Measurements from ENCODE around the gene LRMDA. TPM values are rescaled to one million over a fixed set of nuclear protein-coding genes. Genes with fewer than 3 reads are reported as not detected.
"Not testable (repeated sequence)": the region's sequence is repeated elsewhere in the genome, so short reads cannot be mapped to it uniquely, and the experiment has no call there.

The LRMDA gene
- total RNA-seq, 1 donor from 2014 or later: 19.4 TPM

- peaks cover 2% of the 10 kb centered on the region for H3K27me3 Mint-ChIP-seq (ENCODE audit: unreplicated experiment)
- peaks cover 15% of the 10 kb centered on the region for H3K4me1 Mint-ChIP-seq (ENCODE audit: unreplicated experiment)
- no peak for TF ChIP-seq CTCF (IDR thresholded peaks at IDR 0.05; ENCODE audit: unreplicated experiment)
- no peaks in the 10 kb centered on the region for H3K9me3 Mint-ChIP-seq (ENCODE audit: unreplicated experiment)
- H3K4me3 Mint-ChIP-seq (ENCODE audit: unreplicated experiment): no peak overlapping the region
- no peak for DNase-seq (ENCODE audit: low spot score)
- no peak overlapping the region for H3K27ac Mint-ChIP-seq (ENCODE audit: unreplicated experiment)
- no peaks in the 10 kb centered on the region for H3K36me3 Mint-ChIP-seq (ENCODE audit: low read depth, unreplicated experiment)
These were observed 309.1 kb downstream of the LRMDA start for GRCh38 chr10:75740541-75740940.

- H3K9me3 Mint-ChIP-seq (ENCODE audit: unreplicated experiment): no peaks in the 10 kb centered on the region
- H3K27me3 Mint-ChIP-seq (ENCODE audit: unreplicated experiment): peaks cover 2% of the 10 kb centered on the region
- DNase-seq (ENCODE audit: low spot score): no peak
- H3K36me3 Mint-ChIP-seq (ENCODE audit: low read depth, unreplicated experiment): no peaks in the 10 kb centered on the region
- no peak overlapping the region for H3K27ac Mint-ChIP-seq (ENCODE audit: unreplicated experiment)
- no peak for TF ChIP-seq CTCF (IDR thresholded peaks at IDR 0.05; ENCODE audit: unreplicated experiment)
- no peak overlapping the region for H3K4me3 Mint-ChIP-seq (ENCODE audit: unreplicated experiment)
- peaks cover 15% of the 10 kb centered on the region for H3K4me1 Mint-ChIP-seq (ENCODE audit: unreplicated experiment)
These were observed 310.9 kb downstream of the LRMDA start for GRCh38 chr10:75742355-75742754.

- no peaks in the 10 kb centered on the region for H3K9me3 Mint-ChIP-seq (ENCODE audit: unreplicated experiment)
- peak overlapping the region; percentile 64 for H3K27ac Mint-ChIP-seq (ENCODE audit: unreplicated experiment)
- H3K27me3 Mint-ChIP-seq (ENCODE audit: unreplicated experiment): peaks cover 2% of the 10 kb centered on the region
- H3K36me3 Mint-ChIP-seq (ENCODE audit: low read depth, unreplicated experiment): no peaks in the 10 kb centered on the region
- TF ChIP-seq CTCF (IDR thresholded peaks at IDR 0.05; ENCODE audit: unreplicated experiment): no peak
- H3K4me1 Mint-ChIP-seq (ENCODE audit: unreplicated experiment): peaks cover 15% of the 10 kb centered on the region
- no peak overlapping the region for H3K4me3 Mint-ChIP-seq (ENCODE audit: unreplicated experiment)
- DNase-seq (ENCODE audit: low spot score): no peak
These were observed 311.9 kb downstream of the LRMDA start for GRCh38 chr10:75743291-75743778.

GRCh38 chr10:75744261-75744660 is 312.8 kb downstream of the LRMDA start:
- Mint-ChIP-seq H3K36me3 (ENCODE audit: low read depth, unreplicated experiment) (no peaks in the 10 kb centered on the region), H3K9me3 (ENCODE audit: unreplicated experiment) (no peaks in the 10 kb centered on the region), H3K27me3 (ENCODE audit: unreplicated experiment) (peaks cover 2% of the 10 kb centered on the region), H3K4me3 (ENCODE audit: unreplicated experiment) (no peak overlapping the region), H3K4me1 (ENCODE audit: unreplicated experiment) (peaks cover 15% of the 10 kb centered on the region), H3K27ac (ENCODE audit: unreplicated experiment) (no peak overlapping the region)
- no peak for TF ChIP-seq CTCF (IDR thresholded peaks at IDR 0.05; ENCODE audit: unreplicated experiment)
- DNase-seq (ENCODE audit: low spot score): no peak

- no peak overlapping the region for H3K4me3 Mint-ChIP-seq (ENCODE audit: unreplicated experiment)
- no peak for DNase-seq (ENCODE audit: low spot score)
- H3K27me3 Mint-ChIP-seq (ENCODE audit: unreplicated experiment): peaks cover 2% of the 10 kb centered on the region
- TF ChIP-seq CTCF (IDR thresholded peaks at IDR 0.05; ENCODE audit: unreplicated experiment): no peak
- H3K27ac Mint-ChIP-seq (ENCODE audit: unreplicated experiment): no peak overlapping the region
- peaks cover 15% of the 10 kb centered on the region for H3K4me1 Mint-ChIP-seq (ENCODE audit: unreplicated experiment)
- H3K36me3 Mint-ChIP-seq (ENCODE audit: low read depth, unreplicated experiment): no peaks in the 10 kb centered on the region
- no peaks in the 10 kb centered on the region for H3K9me3 Mint-ChIP-seq (ENCODE audit: unreplicated experiment)
These were observed 314.9 kb downstream of the LRMDA start for GRCh38 chr10:75746356-75746755.

GRCh38 chr10:75750093-75750875 is 318.9 kb downstream of the LRMDA start:
- not testable (repeated sequence) for DNase-seq (ENCODE audit: low spot score); H3K4me3 Mint-ChIP-seq (ENCODE audit: unreplicated experiment); H3K4me1 Mint-ChIP-seq (ENCODE audit: unreplicated experiment); H3K27me3 Mint-ChIP-seq (ENCODE audit: unreplicated experiment); H3K27ac Mint-ChIP-seq (ENCODE audit: unreplicated experiment); H3K9me3 Mint-ChIP-seq (ENCODE audit: unreplicated experiment); H3K36me3 Mint-ChIP-seq (ENCODE audit: low read depth, unreplicated experiment)
